Activated CD8-positive, alpha-beta memory T cell treated with anti-CD3 and anti-CD28 coated beads for 1 hour (primary cell): ENCODE data around the gene POLL.

Experiments
- DNase-seq, 2 donors: peaks; one replicate each; pipeline ENCODE4 v3.0.0-alpha.2; 2020; ENCODE audit warnings: low read depth in 1 of 2; ENCODE audit errors: extremely low read depth in 1 of 2

POLL gene

DNA sequence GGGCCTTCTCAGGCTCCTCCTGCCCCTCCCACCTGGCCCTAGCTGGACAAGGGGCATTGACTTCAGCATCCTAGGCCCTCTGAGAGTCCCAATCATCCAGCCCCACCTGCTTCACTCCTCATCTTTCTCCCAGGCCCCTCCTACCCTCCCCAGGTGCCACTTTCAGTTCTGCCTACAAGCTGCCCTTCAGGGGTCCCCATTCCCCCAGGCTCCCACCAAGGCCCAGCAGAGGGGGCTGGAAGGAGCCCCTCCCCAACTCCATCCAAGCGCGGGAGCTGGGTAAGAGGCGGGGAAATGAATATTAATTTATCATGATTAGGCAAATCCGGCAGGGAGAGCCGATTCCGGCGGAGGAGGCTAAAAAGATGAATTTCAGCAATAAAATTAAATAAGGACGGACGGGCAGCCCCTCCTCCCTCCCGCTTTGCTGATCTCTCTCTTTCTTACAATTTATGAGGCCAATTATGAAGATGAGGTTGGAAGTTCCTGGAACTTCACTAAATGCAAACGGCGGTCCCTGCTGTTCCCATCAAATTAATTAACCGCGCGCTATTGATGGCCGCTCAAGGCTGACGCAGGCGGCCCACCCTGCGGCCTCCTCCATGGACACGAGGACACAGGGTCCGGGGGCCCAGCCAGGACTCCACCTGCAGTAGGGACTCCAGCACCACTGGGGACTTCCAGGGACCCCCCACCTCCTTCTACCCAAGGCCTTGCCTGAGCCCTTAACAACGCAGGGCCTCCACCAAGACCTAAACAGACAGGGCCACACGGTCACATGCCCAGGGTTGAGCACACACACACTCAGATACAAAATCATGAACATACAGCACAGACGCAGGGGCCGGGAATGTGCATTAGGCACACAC lies 13.9 kb downstream of the POLL start:
- no peak for DNase-seq

DNA sequence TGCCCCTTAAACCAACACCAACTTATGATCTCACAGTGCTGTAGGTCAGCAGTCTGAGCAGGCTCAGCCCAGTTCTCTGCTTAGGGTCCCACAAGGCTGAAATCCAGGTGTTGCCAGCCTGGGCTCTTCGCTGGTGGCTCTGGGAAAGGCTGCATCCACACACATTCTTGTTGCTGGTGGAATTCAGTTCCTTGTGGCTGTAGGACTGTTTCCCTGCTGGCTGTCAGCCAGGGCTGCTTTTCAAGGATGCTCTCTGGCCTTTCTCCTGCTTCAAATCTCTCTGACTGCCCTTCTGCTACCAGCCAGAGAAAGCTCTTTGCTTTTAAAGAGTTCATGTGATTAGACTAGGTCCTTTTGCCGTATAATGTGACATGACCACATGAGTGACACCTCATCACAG lies 15.3 kb downstream of the POLL start:
- DNase-seq: no peak

DNA sequence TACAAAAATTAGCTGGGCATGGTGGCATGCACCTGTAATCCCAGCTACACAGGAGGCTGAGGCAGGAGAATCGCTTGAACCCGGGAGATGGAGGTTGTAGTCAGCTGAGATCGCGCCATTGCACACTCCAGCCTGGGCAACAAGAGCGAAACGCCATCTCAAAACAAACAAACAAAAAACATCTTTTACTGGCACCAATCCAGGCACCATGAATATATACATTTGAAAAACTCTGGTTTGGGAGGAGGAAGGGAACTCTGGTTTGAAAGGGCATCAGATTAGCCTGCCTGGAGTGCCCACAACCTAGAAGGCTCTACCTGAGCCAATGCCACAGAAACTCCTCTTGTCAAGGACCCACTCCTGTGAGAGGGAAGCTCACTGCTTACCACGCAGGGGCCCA lies 15.9 kb downstream of the POLL start:
- DNase-seq: no peak

DNA sequence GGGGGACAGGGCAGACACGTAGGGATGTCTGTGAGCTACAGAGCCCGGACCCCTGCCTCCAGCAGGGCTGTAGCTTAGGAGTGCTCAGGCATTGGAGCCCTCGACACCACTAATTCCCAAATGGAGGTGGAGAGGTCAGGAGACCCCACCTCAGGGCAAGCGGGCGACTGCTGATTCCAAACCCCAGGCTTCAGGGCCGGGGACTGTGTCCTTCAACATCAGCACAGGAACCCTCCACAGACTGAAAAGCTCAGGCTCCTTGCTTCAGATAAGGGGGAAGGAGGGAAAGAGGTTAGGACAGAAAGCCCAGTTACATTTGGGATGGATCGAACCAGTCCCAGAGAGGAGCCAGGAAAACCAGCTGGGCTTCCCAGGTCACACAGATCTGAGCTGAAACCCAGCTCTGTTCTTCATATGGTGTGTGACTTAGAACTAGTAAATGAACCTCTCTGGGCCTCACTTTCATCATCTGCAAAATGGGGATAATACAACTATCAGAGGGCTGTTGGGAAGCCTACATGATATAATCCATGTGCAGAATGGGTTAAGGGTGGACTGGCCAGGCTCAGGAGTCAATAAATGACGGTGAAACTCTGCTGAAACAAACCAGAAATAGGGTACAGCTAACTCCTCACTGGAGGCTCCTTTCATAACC lies 16.7 kb downstream of the POLL start:
- DNase-seq: no peak

DNA sequence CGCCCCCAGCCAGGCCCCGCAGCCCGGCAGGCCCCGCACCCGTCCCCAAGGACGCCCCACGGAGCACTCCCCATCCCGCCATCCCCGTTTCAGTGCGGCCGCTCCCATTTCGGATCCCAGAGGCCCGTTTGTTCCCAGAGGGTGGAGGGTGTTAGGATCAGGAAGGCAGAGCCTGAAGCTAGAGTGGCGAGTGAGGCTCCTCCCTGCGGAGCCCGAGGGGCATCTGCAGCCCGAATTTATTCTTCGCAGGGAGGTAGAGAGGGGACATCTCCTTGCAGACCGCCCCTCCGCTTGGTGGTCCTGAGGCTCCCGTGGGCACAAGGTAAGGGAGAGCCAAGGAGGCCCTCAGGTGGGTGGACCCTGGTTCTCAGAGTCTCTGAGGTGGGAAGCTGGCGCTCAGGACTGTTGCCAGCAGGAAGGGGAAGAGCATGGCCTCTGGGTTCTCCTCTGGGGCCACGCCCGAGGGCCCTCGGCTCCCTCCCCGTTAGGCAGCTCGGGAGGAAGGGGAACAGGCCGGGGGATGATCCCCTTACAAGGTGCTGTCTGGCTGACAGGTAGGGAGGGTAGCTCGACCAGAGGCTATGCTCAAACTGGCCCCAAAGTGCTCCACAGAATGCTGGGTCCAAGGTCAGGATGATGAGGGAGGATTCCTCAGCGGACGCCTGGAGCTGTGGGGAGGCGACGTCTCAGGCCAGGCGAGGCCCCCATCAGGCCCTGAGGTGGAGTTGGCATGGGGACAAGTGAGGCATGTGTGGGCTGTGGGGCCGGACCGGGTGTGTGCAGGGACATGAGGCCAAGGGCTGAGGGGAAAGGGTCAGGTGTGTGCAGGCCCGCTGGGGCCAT lies 17.4 kb downstream of the POLL start:
- DNase-seq: no peak

DNA sequence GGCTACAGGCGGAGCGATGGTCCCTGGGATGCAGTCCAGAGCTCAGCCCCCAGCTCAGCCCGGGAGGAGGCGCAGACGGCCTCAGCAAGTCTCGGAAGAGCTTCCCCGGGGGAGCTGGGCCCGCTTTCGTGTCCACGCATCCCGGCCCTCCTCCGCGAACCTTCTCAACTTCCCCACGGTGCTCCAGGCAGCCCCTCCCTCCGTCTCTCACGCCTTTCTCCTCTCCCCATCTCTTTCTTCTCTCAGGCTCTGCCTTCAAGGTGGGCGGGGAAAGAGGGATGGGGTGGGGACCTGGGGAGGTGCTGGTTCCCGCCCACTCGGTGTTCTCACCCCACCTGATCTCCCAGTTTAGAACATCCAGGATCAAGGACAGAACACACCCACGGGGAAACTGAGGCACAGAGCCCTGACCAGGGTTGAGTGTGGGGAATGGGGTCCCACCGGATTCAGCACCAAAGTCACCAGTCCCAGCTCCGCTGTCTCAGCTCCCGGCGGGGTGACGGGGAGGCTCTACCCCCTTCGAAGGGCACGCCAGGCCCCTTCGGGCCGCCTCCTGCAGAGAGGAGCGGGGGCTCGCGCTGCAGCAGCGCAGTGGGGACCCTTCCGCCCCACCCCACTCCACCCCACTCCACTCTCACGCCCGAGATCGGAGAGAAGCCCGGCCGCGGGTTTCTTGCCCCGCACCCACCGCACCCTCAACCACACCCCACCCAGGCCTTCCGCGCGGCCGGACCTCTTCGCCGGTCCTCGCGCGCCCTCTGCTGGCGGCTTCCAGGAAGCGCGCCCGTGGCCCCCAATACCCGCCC lies 18.2 kb downstream of the POLL start:
- DNase-seq: peak; percentile 50 to 76

DNA sequence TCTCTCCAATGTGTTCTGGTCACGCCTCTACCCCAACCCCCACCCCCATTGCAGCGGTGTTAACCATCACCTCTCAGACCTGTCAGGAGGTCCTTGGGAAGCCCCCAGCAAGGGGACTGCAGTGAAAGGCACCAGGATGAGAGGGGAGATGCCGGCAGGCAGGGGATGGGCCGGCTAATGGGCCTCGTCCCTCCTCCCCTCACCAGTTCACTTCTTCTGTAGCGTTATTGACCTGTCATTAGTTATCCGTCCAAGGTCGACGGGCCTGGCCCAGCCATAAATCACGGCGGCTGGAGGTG lies 18.8 kb downstream of the POLL start:
- DNase-seq: no peak

DNA sequence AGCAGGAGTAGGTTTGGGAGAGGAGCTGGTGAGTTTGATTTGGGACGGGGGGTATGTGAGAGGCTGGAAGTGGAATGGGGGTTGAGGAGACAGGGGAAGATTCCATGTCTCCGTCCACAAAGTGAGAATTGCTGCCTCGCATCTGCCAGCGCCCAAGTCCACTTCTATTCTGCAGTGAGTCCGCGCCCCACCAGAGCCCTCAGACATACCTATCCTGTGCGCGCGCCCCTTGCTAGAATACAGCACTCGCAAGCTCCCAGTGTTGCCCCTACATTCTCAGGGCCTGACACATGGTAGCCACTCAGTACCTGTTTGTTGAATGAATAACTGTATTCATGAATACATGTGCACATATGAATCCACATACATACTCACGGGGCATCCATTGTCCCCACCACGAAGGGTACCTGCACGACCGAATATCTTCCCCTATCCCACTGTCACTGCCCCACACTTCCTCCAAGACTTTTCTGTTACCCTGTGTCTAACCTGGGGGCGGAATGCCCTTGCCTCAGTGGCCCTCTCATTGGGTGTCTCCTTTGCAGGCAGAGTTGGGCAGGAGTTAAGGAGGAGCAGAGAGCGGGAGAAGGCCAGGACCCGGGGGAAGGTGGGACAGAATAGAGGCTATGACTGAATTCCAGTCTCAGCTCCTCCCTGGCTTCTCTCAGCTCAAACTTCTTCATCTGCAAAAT lies 19.9 kb downstream of the POLL start:
- DNase-seq: no peak

DNA sequence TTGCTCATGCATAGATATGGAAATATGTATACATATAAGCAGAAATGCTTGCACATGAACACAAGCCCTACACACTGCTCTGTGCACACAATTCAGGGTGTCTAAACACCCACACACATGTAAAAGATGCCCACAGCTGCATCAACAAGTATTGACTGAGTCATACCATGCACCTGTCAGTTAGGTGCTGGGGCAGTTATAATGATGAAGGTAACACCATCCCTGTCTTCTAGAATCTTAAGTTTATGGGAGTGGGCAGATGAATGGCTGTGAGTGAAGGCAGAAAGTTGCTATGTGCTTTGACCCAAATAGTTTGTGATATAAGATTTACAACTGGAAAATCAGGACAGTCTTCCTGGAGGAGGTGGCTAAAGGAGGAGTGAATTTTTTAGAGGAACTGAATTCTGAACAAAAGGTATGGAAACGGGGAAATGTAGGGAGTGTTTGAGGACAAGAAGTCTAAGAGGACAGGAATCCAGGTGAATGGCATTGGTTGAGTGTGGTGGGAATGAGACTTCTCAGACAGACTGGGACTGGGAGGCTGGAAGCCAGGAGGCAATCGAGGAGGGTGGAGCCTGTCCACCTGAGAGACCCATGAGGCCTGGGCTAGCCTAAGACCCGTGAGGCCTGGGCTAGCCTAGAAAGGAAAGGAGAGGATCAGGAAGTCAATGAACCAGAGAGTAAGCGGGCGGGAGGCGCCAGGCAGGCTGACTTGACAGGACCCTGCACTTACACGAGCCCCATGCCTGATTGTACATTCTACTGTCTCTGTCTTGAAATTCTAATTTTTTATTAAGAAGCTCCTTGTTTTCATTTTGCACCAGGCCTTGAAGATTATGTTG lies 20.7 kb downstream of the POLL start:
- no peak for DNase-seq

DNA sequence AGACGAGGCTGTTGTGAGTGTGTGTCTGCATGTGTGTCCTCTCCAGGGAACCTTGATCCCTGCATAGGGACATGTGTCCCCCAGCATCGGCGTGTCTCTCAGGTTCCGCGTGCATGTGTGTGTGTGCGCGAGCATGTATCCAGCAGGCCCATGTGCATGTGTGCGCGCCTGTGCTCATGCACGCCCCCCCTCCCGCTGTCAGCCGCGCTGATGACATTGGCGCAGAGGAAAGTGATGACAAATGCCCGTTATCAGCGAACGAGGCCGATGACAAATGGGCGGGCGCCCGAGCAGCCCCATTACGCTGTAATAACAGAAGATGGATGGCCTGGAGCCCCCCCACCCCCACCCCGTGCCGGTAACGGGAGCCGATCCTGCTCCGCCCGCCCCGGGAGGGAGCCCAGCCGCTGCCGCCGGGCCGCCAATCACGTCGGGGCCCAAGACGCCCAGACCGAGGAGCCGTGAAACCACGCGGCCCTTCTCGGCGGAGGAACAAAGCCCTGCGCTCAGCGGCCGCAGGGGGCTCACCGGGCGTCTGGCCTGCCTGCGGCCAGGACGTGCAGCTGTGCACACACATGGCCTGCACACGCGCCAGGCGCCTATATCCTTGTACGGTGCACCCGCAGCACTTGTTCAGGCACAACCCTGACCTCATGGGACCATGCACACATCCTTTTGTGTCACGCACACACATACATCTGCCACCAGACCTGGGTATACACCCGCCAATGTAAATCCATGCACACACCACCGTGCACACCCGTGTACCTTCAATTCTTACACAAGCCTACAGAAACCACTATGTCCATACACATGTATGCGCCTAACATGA lies 21.5 kb downstream of the POLL start:
- no peak for DNase-seq

DNA sequence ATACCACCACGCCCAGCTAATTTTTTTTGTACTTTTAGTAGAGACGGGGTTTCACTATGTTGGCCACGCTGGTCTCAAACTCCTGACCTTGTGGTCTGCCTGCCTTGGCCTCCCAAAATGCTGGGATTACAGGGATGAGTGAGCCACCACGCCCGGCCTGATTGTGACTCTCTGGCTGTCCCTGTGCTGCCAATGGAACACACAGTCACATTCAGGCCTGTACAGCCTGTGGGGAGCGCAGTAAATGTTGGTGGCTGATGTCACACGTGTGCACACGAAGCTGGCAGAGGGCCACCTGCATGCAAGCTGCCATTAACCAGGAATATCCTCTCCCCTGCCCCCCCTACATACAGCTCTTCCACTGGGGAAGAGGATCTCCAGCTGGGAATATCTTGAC lies 22.1 kb downstream of the POLL start:
- DNase-seq: no peak

DNA sequence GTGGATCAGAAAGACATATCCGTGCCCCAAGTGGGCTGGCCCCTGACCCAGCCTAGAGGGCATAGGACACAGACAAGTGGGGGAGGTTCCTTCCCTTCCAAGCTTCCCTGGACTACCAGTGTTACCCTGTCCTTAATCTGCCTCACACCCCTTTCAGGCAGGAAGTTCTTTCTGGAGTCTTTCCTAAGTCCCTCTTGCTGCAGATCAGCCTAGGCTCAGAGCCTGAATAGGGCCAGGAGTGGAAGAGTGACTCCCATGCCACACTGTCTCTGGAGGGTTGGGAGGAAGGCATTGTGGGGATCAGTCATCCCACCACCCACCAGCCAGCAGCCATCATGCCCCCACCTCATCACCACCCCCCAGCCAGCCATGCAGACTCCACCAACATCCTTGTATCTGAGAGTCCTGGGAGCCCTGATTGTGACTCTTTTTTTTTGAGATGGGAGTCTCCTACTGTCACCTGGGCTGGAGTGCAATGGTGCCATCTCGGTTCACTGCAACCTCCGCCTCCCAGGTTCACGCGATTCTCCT lies 22.6 kb downstream of the POLL start:
- no peak for DNase-seq

DNA sequence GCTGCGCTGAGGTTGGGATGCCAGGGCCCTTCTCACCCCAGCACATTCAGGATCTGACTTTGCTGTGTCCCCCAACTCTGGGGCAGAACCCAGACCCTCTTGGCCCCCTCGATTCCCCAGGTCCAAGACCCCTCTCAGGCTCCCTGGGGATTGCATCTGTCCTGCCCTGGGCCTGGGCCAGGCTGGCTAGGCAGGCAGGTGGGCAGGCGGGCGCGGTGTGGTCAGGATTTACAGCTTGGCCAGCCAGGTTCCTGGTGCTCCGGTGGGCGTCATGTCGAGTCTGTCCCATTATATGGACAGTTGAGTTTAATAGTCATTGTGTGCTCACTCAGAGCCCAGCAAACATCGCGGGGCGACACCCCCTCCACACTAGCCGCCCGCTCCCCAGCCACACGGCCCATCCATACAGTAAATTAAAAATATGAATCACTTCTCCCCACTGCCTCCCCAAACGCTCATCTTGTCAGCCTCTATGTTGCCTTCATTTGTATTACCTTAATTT lies 23.5 kb downstream of the POLL start:
- no peak for DNase-seq

DNA sequence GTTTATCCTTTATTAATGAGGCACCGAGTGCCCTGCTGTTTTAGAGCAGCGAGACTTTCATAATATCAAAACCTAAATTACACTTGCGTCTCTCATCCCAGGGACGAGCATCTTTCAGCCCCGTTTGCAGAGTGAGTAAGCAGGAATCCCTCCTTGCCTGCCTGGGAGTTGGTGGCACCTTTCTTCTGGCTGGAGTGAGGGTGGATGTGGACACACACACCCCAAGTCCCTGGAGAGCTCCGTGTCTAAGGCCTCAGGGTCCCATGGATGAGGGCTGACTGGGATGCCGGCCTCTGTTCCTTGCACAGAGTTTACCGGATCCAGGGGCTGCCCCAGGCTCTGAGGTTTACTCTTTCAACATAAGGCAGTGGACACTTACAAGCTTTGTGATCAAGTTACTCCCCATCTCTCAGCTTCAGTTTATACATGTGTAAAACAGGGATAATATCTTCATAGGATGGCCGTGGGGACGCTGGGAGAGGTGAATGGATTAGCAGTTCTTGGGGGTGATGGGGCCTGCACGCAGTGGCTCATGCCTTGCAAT lies 24.5 kb downstream of the POLL start:
- no peak for DNase-seq

DNA sequence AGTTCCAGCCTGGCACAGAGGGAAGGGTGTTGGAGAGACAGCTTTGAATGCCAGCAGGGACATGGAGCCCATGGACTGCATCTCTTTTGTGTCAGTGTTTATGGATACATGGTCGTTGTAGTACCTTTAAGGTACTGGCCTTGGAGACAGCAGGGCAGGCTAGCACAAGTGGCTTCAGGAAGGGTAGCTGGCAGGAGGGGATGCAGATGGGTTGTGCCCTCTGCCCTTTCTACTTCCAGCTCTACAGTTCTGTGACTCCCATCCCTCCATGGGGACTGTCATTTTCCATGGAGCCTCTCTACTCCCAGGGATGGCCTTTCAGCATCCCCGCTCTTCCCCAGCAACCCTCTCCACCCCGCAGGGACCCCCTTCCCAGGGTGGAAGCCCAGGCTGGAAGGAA lies 25.1 kb downstream of the POLL start:
- no peak for DNase-seq

DNA sequence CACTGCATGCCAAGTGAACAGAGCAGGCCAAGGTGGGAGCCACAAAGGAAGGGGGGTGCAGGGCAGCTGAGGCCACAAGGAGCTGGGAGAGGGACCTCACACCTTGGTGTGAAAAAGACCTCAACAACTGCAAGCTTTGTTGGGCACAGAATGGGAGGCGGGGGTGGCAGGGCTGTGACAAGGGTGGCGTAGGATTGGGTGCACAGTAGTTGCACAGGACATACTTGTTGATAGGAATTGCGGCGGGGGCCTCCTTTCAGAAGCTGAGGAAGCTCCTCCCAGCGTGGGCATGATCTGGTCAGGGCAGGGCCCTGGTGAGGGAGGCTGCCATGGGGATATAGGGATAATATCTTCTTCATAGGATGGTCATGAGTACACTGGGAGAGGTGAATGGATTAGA lies 25.8 kb downstream of the POLL start:
- DNase-seq: no peak

DNA sequence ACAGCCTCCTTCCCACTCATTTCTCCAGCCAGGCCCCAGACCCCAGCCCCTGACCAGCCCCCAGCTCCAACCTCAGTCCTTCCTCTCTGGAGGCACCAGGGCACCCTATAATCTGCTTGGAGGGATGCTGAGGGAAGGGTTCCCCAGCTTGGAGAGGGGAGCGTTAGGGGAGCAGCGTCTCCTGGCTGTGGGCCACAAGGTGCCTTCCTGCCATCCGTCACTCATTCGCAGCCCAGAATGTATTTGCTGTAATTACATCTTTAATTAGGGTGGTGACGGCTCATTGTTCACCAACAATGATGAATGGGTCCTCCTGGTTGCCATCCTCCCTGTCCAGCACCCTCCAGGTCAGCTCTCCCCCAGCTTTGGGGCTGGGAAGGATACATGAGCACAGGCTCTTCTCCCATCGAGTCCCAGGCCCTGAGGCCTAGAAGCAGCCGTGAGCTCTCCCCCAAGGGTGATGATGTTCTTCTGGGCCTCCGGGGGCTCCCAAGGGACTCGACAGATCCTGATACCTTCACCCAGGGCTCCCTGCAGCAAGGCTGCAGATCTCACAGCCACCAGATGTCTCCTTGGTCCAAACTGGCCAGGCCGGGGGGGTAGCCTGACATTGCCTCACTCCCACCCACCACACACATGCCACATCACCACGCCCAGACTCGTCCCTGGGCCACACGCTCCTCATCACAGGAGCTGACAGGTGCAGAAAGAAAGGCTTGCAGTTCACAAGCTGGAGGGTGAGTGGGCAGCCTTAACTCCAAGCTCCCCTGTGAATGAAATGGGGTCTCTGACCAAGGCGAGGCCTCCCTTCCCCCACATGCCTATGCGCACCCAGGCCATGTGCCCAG lies 26.8 kb downstream of the POLL start:
- DNase-seq: no peak
